ENCODE results near the gene FZD4. TPM values are rescaled to one million over a fixed set of nuclear protein-coding genes. Genes with fewer than 3 reads are reported as not detected.
"Not testable (repeated sequence)": the region's sequence is repeated elsewhere in the genome, so short reads cannot be mapped to it uniquely, and the experiment has no call there.

Gene FZD4
- total and polyA plus RNA-seq, 9 donors: 25.8 to 40.5 (median 31.7) TPM

DNA sequence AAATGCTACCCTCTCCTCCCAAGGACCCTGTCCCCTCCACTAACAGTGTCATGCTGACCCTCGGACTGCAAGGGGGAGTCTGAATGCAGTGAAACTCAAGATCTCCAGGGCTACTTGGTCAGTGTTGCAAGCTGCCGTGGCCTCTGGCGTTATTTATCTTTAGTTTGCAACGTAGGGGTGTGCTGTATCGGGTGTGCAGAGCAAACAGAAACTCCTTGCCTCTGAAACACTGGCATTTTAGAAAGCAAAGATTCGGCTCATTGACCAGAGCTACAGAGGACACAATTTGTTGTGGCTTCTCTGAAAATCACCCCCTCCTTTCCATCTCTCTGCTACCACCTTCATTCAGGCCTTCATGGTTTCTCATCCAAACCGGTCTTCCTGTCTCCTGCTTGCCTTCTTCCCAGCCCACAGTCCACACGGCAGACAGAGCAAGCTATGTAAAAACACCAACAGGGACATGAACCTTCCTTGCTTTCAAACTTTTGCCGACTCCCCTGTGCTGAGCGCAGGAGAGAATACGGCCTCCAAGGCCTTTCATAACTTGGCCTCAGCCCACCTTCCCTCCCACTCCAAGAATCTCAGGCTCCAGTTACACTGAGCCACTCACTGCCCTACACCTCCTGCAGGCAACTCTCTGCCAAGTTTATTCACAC is 14.9 kb downstream of the FZD4 start:
- H3K9me3 ChIP-seq (replicated peaks; ENCODE audit: control insufficient read depth, low read depth, low read length): no peaks in the 10 kb centered on the region
- 8% methylated on average over 9 of the region's 11 CpGs for WGBS (ENCODE audit: insufficient coverage)
- peak overlapping the region; percentile 72 for H3K27ac ChIP-seq (ENCODE audit: low read length)
- peaks cover 19% of the 10 kb centered on the region for H3K4me1 ChIP-seq (ENCODE audit: control insufficient read depth, insufficient read depth, low read length)
- peak; percentile 89 for DNase-seq
- no peaks in the 10 kb centered on the region for H3K27me3 ChIP-seq (ENCODE audit: control insufficient read depth, insufficient read depth, low read length)
- H3K4me3 ChIP-seq (ENCODE audit: low read length): no peak overlapping the region
- H3K36me3 ChIP-seq (ENCODE audit: control insufficient read depth, insufficient read depth, low read length): peaks cover 9% of the 10 kb centered on the region

DNA sequence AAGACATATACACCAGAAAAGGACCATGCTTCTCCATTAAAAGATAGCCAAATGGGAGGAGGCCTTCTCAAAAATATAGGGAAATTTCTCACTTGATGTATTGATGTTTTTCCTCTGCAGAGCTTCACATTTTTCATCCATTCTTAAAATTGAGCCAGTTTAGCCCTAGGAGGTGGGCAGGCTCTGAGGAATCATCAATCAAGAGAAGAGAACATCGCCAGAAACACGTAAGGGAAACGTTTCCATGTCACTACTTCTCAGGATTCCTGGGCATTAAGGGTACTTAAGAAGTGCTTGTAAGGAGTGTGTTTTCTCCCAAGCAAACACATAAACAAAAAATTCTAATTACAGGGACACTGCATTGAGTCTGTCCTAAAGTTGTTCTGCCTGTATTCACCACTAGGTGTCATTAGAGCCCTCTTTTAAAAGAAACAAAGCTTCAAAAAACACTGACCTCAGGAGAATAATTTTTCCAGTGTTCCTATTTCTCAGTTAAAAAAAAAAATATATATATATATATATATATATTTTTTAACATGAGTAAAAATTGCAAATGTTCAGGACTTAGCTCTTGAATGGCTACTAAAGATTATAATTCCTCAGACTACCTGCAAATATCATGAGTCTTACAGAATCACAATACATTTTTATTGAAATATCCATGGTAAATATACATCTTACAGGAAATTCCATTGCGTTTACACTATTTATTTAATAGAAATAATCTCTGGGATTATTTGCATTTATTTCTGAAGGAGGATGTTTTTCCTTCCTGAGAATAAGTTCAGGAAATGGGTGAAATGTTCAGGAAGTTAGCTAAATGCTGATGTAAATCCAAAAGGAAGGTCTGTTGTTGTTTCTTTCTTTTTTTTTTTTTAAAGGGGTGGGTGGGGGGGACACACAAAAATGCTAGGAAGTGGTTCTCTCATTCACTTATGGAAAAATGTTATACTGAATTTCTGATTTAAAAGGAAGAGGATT is 16.0 kb downstream of the FZD4 start:
- WGBS (ENCODE audit: insufficient coverage): no CpG with 5 or more reads among the region's 4 CpGs

DNA sequence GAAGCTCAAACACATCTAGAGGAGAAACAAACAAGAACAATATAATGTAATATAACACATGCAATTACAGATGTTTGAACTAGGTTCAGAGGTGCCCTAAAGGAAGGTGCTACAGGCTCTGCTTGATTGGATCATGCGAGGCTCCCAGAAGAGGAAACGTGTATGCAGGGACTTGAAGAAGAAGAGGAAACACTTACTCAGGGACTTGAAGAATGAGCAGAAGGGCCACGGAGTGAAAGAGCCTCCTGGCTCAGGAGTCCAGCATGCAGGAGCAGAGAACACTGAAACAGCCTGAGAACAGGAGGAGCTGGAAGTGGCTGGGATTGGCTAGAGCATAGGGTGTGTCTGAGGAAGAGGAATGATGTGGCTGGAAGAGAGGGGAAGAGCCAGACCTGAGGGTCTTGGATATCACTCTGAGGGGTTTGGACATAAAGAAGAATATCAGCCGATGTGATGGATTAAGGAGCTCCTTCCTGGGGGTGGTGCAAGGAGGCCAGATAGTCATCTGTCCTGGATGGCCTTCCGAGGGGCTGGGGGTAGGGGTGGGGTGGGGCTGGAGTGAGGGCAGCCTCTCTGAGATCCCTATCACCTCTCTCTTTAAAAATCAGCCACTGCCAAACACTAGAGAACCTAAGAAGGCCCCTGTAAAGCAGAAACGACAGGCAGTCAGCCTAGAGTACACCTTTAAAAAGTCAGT is 16.8 kb downstream of the FZD4 start:
- H3K9me3 ChIP-seq (replicated peaks; ENCODE audit: control insufficient read depth, low read depth, low read length): no peaks in the 10 kb centered on the region
- WGBS (ENCODE audit: insufficient coverage): 54% methylated on average over 3 of the region's 6 CpGs
- H3K27ac ChIP-seq (ENCODE audit: low read length): no peak overlapping the region
- peaks cover 25% of the 10 kb centered on the region for H3K4me1 ChIP-seq (ENCODE audit: control insufficient read depth, insufficient read depth, low read length)
- DNase-seq: no peak
- no peaks in the 10 kb centered on the region for H3K27me3 ChIP-seq (ENCODE audit: control insufficient read depth, insufficient read depth, low read length)
- H3K36me3 ChIP-seq (ENCODE audit: control insufficient read depth, insufficient read depth, low read length): peaks cover 9% of the 10 kb centered on the region
- H3K4me3 ChIP-seq (ENCODE audit: low read length): no peak overlapping the region

More for the DNA sequence above, 16.0 kb downstream of the FZD4 start:
- Histone ChIP-seq H3K36me3 (ENCODE audit: control insufficient read depth, insufficient read depth, low read length) (peaks cover 9% of the 10 kb centered on the region), H3K27me3 (ENCODE audit: control insufficient read depth, insufficient read depth, low read length) (no peaks in the 10 kb centered on the region), H3K4me1 (ENCODE audit: control insufficient read depth, insufficient read depth, low read length) (peaks cover 24% of the 10 kb centered on the region), H3K4me3 (ENCODE audit: low read length) (no peak overlapping the region), H3K27ac (ENCODE audit: low read length) (peak overlapping the region; percentile 72), H3K9me3 (replicated peaks; ENCODE audit: control insufficient read depth, low read depth, low read length) (no peaks in the 10 kb centered on the region)
- peak; percentile 87 for DNase-seq

DNA sequence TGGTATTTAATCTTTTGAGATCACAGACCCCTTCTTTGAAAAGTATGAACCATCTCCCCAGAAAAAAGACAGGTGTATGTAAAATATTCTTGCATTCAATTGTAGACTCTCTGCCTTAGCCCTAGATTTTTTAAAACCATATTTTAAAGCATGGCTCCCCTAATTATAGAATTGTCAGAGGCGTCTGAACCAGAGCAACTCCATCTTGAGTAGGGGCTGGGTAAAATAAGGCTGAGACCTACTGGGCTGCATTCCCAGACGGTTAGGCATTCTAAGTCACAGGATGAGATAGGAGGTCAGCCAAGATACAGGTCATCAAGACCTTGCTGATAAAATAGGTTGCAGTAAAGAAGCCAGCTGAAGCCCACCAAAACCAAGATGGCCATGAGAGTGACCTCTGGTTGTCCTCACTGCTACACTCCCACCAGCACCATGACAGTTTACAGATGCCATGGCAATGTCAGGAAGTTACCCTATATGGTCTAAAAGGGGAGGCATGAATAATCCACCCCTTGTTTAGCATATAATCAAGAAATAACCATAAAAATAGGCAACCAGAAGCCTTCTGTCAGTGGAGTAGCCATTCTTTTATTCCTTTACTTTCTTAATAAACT is 17.9 kb downstream of the FZD4 start:
- H3K36me3 ChIP-seq (ENCODE audit: control insufficient read depth, insufficient read depth, low read length); DNase-seq; H3K27me3 ChIP-seq (ENCODE audit: control insufficient read depth, insufficient read depth, low read length); H3K4me3 ChIP-seq (ENCODE audit: low read length); H3K27ac ChIP-seq (ENCODE audit: low read length); H3K9me3 ChIP-seq (replicated peaks; ENCODE audit: control insufficient read depth, low read depth, low read length): not testable (repeated sequence)
- no CpG with 5 or more reads among the region's 2 CpGs for WGBS (ENCODE audit: insufficient coverage)
- H3K4me1 ChIP-seq (ENCODE audit: control insufficient read depth, insufficient read depth, low read length): peaks cover 32% of the 10 kb centered on the region

DNA sequence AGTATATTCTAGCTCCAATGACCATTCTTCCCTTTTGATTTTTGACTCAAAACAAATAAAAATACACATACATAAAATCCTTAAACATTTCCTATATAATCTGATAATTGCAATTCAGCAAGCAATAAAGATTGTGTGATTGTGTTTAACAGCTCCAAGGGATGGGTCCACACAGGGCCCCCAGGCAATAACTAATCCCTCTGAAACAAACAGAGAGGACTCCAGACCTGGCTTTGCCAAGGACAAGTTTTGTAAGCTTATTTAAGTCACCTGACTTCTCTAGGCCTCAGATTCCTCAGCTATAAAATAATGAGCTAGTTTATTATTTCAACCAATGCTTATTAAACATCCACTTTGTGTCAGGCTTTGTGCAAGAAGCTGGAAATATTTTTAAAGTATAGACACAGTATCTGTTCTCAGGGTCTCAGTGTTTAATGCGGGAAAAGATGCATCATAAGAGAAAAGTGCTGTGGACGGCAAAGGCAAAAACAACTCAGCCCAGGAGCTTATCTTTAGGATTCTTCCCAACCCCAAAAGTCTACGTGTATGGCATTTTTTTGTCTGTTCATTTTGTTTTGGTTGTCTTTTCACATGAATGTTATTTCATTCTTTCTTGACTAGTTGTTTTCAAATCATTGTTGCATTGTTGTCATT is 20.1 kb downstream of the FZD4 start:
- WGBS (ENCODE audit: insufficient coverage): 83% methylated on average over 1 of the region's 3 CpGs
- Histone ChIP-seq H3K27ac (ENCODE audit: low read length) (no peak overlapping the region), H3K4me3 (ENCODE audit: low read length) (no peak overlapping the region), H3K27me3 (ENCODE audit: control insufficient read depth, insufficient read depth, low read length) (no peaks in the 10 kb centered on the region), H3K9me3 (replicated peaks; ENCODE audit: control insufficient read depth, low read depth, low read length) (no peaks in the 10 kb centered on the region), H3K36me3 (ENCODE audit: control insufficient read depth, insufficient read depth, low read length) (peaks cover 6% of the 10 kb centered on the region), H3K4me1 (ENCODE audit: control insufficient read depth, insufficient read depth, low read length) (peaks cover 23% of the 10 kb centered on the region)
- no peak for DNase-seq

DNA sequence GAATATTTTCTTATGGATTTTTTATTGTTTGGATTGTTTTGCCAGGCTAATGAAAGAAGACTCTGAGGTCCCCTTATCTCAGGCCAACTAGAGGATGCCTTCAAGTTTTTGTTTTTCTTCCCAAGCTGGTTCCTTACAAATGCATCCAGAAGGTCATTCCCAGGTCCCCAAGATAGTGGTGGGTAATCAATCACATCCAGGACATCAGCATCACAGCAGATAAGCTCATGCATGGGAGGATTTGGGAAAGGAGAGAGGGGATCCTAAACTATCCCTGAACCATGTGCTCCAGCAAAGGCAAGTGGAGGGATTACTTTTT is 20.7 kb downstream of the FZD4 start:
- no peak overlapping the region for H3K4me3 ChIP-seq (ENCODE audit: low read length)
- no peak overlapping the region for H3K27ac ChIP-seq (ENCODE audit: low read length)
- H3K9me3 ChIP-seq (replicated peaks; ENCODE audit: control insufficient read depth, low read depth, low read length): no peaks in the 10 kb centered on the region
- DNase-seq: peak; percentile 64
- peaks cover 21% of the 10 kb centered on the region for H3K4me1 ChIP-seq (ENCODE audit: control insufficient read depth, insufficient read depth, low read length)
- no peaks in the 10 kb centered on the region for H3K27me3 ChIP-seq (ENCODE audit: control insufficient read depth, insufficient read depth, low read length)
- H3K36me3 ChIP-seq (ENCODE audit: control insufficient read depth, insufficient read depth, low read length): peaks cover 6% of the 10 kb centered on the region

DNA sequence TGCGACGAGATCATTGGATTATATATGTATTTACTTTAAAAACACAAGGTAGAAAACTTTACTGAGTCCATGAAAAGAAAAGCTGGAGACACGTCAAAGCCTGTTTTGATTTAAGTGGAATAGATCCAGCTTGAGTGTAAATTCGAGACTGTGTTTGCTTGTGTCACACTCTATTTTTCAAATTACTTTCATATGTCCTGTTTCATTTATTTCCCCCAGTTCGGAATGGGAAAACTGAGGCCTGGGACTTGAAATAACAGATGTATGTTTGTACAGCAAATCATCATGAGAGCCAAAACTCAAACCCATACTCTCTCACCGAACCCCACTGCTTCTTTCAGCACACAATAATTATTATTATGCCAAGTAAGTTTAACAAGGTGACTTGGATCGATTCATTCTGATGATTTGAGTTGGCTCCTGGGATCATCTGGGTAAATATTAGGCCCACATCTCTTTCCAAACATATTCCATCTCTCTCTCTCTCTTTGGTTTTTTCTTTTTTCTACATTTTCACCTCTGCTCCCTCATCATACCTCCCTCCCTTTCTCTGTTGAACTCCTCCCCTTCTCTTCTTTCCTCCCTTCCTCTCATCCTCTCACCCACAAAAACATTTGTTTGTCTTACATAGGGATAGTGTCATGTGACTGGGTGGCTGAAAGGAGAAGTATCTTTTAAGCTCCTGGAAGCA is 21.2 kb downstream of the FZD4 start:
- Histone ChIP-seq H3K9me3 (replicated peaks; ENCODE audit: control insufficient read depth, low read depth, low read length) (no peaks in the 10 kb centered on the region), H3K4me1 (ENCODE audit: control insufficient read depth, insufficient read depth, low read length) (peaks cover 21% of the 10 kb centered on the region), H3K4me3 (ENCODE audit: low read length) (no peak overlapping the region), H3K36me3 (ENCODE audit: control insufficient read depth, insufficient read depth, low read length) (peaks cover 6% of the 10 kb centered on the region), H3K27me3 (ENCODE audit: control insufficient read depth, insufficient read depth, low read length) (no peaks in the 10 kb centered on the region), H3K27ac (ENCODE audit: low read length) (no peak overlapping the region)
- peak; percentile 73 for DNase-seq
- WGBS (ENCODE audit: insufficient coverage): no CpG with 5 or more reads among the region's 7 CpGs

DNA sequence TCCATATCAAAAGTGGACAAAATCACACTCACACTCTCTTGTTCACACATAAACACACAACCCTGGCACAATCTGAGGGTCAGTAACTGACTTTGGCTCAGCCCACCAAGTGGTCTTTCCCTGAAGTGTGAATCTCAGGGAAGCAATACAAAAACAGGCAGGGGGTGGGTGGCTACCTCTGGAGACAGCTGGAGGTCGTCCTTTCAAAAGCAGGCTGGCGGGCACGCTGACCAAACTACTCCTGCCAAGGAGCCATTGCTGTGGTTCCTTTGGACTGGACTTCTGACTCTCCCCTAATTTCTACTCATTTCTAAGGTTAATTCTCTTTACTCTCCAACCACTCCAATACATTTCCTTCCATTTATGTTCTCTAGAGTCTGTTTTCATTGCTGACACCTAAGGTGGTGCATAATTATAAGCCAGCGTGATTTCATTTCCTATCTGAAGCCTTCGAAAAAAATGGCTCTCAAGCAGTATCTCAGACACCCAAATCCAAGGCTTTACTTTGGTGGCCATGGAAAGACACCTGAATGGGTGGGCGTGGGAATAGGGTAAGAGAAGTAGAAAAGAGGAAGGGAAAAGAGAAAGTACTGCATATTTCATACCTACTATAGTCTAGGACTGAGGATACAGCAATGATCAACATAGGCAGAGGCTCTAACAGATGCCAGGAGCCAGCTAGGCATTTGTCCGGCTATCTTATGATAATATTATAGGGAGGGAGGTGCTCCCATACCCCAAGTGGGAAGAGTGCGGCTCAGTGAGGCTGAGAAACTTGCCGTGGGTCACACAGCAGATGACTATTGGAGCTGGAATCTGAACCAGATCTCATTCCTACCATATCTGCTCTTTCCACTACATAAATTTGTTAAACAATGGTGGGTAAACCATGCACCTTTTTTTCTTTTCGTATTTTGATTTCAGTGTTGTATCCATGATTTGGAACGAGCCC is 22.0 kb downstream of the FZD4 start:
- 67% methylated on average over 4 of the region's 11 CpGs for WGBS (ENCODE audit: insufficient coverage)
- Histone ChIP-seq H3K9me3 (replicated peaks; ENCODE audit: control insufficient read depth, low read depth, low read length) (no peaks in the 10 kb centered on the region), H3K27me3 (ENCODE audit: control insufficient read depth, insufficient read depth, low read length) (no peaks in the 10 kb centered on the region), H3K4me3 (ENCODE audit: low read length) (no peak overlapping the region), H3K4me1 (ENCODE audit: control insufficient read depth, insufficient read depth, low read length) (peaks cover 21% of the 10 kb centered on the region), H3K36me3 (ENCODE audit: control insufficient read depth, insufficient read depth, low read length) (peaks cover 6% of the 10 kb centered on the region), H3K27ac (ENCODE audit: low read length) (peak overlapping the region; percentile 23)
- no peak for DNase-seq

All from muscle of leg (tissue), 11 donors.